Esophagus muscularis mucosa (tissue), 3 donors: ENCODE measurements around the gene CASQ2.

ENCODE experiments used
- POLR2A ChIP-seq: fragments of 450-650 bp; IDR thresholded peaks from one replicate; pipeline ENCODE4 v1.6.1; 2017; ENCODE audit warnings: antibody characterized with exemption, moderate library complexity, mild to moderate bottlenecking, low read depth
- TF ChIP-seq, protein P1 (sequence below), 3 experiments: fragments of 200-600 bp in 2 of 3; fragments of 450-650 bp in 1 of 3; sonication (generic) in 2 of 3; IDR thresholded peaks; one replicate each; pipeline ENCODE4 v1.5.1; 2017 to 2019; ENCODE audit warnings: antibody characterized with exemption in 3 of 3, mild to moderate bottlenecking in 2 of 3, moderate library complexity in 1 of 3

DNA sequence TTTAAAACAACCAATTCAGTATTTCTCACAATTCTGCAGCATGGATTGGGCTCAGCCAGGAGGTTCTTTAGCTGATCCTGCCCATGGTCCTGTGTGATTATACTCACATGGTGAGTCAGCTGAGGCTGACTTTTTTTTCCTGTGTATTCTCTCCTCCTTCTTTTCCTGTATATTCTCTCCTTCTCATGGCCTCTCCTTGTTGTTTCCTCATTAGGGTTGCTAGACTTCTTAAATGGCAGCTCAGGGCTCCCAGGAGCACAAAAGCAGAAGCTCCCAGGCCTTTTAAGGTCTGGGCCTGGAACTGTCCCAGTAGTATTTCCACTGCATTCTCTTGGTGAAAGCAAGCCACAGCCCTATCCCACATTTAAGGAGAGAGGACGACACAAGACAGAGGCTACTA lies 99.9 kb downstream of the CASQ2 start:
- TF ChIP-seq, protein P1, sequence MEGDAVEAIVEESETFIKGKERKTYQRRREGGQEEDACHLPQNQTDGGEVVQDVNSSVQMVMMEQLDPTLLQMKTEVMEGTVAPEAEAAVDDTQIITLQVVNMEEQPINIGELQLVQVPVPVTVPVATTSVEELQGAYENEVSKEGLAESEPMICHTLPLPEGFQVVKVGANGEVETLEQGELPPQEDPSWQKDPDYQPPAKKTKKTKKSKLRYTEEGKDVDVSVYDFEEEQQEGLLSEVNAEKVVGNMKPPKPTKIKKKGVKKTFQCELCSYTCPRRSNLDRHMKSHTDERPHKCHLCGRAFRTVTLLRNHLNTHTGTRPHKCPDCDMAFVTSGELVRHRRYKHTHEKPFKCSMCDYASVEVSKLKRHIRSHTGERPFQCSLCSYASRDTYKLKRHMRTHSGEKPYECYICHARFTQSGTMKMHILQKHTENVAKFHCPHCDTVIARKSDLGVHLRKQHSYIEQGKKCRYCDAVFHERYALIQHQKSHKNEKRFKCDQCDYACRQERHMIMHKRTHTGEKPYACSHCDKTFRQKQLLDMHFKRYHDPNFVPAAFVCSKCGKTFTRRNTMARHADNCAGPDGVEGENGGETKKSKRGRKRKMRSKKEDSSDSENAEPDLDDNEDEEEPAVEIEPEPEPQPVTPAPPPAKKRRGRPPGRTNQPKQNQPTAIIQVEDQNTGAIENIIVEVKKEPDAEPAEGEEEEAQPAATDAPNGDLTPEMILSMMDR (IDR thresholded peaks at IDR 0.05), result no peak
- TF ChIP-seq POLR2A, result no peak
